ENCODE measurements around the gene GET3. TPM values are rescaled to one million over a fixed set of nuclear protein-coding genes. Genes with fewer than 3 reads are reported as not detected.

The GET3 gene
- total RNA-seq, 1 experiment from 2014 or later = 110 TPM

DNA sequence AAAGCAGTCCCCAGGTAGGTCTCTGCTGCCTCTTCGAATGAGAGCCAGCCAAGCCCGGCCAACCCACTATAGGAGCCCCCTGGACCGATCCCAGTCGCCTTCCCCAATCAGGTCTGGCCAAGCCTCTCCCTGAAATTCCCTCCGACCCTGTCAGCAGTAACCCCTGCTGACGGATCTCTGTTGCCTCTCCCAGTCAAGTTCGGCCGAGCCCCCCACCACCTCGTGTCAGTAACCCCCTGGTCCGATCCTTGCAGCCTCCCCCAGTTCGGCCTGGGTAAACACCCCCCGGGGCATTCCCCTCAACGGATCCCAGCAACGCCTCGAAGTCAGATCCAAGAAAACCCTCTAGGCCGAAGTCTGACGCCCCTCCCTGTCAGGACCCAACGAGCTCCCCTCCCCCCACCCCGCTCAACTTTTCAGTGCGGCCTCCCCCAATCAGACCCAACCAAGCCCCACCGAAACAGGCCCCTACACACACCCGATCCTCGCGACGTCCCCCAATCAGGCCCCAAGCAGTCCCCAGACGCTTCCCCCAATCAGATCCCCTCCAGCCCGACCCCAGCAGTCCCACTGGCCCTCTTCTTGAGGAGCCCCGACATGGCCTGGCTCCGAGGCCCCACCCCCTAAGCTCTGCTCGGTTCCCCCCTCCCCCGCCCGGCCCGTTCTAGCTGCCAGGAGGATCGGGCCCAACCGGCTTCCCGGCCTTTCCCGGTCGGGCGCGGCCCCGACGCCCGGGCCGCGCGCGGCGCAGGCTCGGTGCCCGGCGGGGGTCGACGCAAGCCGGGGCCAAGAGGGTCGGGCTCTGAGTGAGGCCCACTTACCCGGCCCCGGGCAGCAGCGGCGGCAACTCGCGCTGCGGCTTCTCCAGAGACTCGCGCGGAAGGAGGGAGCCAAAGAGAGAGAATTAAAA, 15.4 kb upstream of the GET3 start:
- H3K27me3 Mint-ChIP-seq (ENCODE audit: low read depth) = no peaks in the 10 kb centered on the region
- TF ChIP-seq NR1H2 (CRISPR knock-in tag; IDR thresholded peaks at IDR 0.05) (no peak), NR2C2 (CRISPR knock-in tag; IDR thresholded peaks at IDR 0.05) (no peak), GRHL2 (CRISPR knock-in tag; IDR thresholded peaks at IDR 0.05; ENCODE audit: insufficient replicate concordance, severe bottlenecking) (no peak), NFE2L1 (CRISPR knock-in tag; IDR thresholded peaks at IDR 0.05) (no peak), ZNF396 (CRISPR knock-in tag; IDR thresholded peaks at IDR 0.05; ENCODE audit: borderline replicate concordance) (no peak)
- H3K36me3 Mint-ChIP-seq = peaks cover 16% of the 10 kb centered on the region
- peak; percentile 61 for ATAC-seq
- peak overlapping the region; percentile 98 for H3K27ac Mint-ChIP-seq
- POLR2A ChIA-PET = interaction anchor here (0.6 to 5.4 kb wide), 6 partner anchors 14 to 56 kb away, joined by 4 to 44 read pairs (median 5); partner anchors contain the start of genes DHPS, GET3 and TRIR
- CTCF ChIA-PET = interaction anchor here (0.7 to 4.4 kb wide), 11 partner anchors 19 to 163 kb away, joined by 3 to 35 read pairs (median 5); no protein-coding TSS in a partner anchor
- H3K4me3 Mint-ChIP-seq = peak overlapping the region; percentile 95
- H3K9me3 Mint-ChIP-seq = no peaks in the 10 kb centered on the region
- DNase-seq (ENCODE audit: low spot score) = peak; percentile 79
- peaks cover 21% of the 10 kb centered on the region for H3K4me1 Mint-ChIP-seq

GRCh38 chr19:12722566-12723380, 14.5 kb upstream of the GET3 start:
- ChIA-PET POLR2A (interaction anchor here (0.5 to 5.4 kb wide), 13 partner anchors 9 to 162 kb away, joined by 3 to 44 read pairs (median 4); partner anchors contain the start of genes DHPS, GET3, JUNB and TRIR), CTCF (interaction anchor here (0.7 to 4.4 kb wide), 18 partner anchors 14 to 162 kb away, joined by 3 to 35 read pairs (median 4); partner anchors contain the start of gene GET3)
- Mint-ChIP-seq H3K9me3 (no peaks in the 10 kb centered on the region), H3K27ac (peak overlapping the region; percentile 99), H3K4me1 (peaks cover 23% of the 10 kb centered on the region), H3K4me3 (peak overlapping the region; percentile 93), H3K36me3 (peaks cover 16% of the 10 kb centered on the region), H3K27me3 (ENCODE audit: low read depth) (no peaks in the 10 kb centered on the region)
- ATAC-seq = peak; percentile 69
- DNase-seq (ENCODE audit: low spot score) = peak; percentile 96
- TF ChIP-seq FOXK1 (CRISPR knock-in tag; IDR thresholded peaks at IDR 0.05) (peak; percentile 91), GRHL2 (CRISPR knock-in tag; IDR thresholded peaks at IDR 0.05; ENCODE audit: insufficient replicate concordance, severe bottlenecking) (no peak), TEAD1 (CRISPR knock-in tag; IDR thresholded peaks at IDR 0.05) (peak; percentile 81; the same call in 1 of the 2 replicates), MAX (CRISPR knock-in tag; IDR thresholded peaks at IDR 0.05) (peak; percentile 60; the same call in 1 of the 2 replicates), ATF1 (CRISPR knock-in tag; IDR thresholded peaks at IDR 0.05) (no peak), ZNF281 (CRISPR knock-in tag; IDR thresholded peaks at IDR 0.05) (peak; percentile 56; the same call in 1 of the 2 replicates), ZNF671 (CRISPR knock-in tag; IDR thresholded peaks at IDR 0.05) (0 out of 2 replicates have a peak, but pooled peaks have one; percentile 43), HMGA2 (CRISPR knock-in tag; IDR thresholded peaks at IDR 0.05) (no peak; the same call in 1 of the 2 replicates), SP1 (CRISPR knock-in tag; conservative IDR thresholded peaks at IDR 0.05) (0 out of 2 replicates have a peak, but pooled peaks have one; percentile 36), USF1 (CRISPR knock-in tag; IDR thresholded peaks at IDR 0.05) (peak; percentile 98), RELA (CRISPR knock-in tag; IDR thresholded peaks at IDR 0.05; ENCODE audit: borderline replicate concordance) (no peak), FOXP4 (CRISPR knock-in tag; IDR thresholded peaks at IDR 0.05) (0 out of 2 replicates have a peak, but pooled peaks have one; percentile 41)
- TF ChIP-seq, protein P1, sequence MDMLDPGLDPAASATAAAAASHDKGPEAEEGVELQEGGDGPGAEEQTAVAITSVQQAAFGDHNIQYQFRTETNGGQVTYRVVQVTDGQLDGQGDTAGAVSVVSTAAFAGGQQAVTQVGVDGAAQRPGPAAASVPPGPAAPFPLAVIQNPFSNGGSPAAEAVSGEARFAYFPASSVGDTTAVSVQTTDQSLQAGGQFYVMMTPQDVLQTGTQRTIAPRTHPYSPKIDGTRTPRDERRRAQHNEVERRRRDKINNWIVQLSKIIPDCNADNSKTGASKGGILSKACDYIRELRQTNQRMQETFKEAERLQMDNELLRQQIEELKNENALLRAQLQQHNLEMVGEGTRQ (CRISPR knock-in tag; IDR thresholded peaks at IDR 0.05) = peak; percentile 98
